Transverse colon (tissue), 4 donors: ENCODE measurements around the gene RAPGEF1.

Experiments used
- CTCF ChIP-seq, 5 experiments: fragments of 200-600 bp in 3 of 5; fragments of 450-650 bp in 2 of 5; sonication (generic) in 3 of 5; IDR thresholded peaks; 1 replicate in 2 of 5; 2 replicates in 3 of 5; pipeline ENCODE4 v1.5.1; 2016 to 2017; ENCODE audit warnings: antibody characterized with exemption in 5 of 5, inconsistent platforms in 3 of 5, mild to moderate bottlenecking in 2 of 5, moderate library complexity in 1 of 5
- EP300 ChIP-seq: sonication (generic); formaldehyde crosslinking; IDR thresholded peaks from one replicate; pipeline ENCODE4 v1.6.1; 2017; ENCODE audit warnings: antibody characterized with exemption, low read depth
- POLR2A ChIP-seq: fragments of 450-650 bp; IDR thresholded peaks from one replicate; pipeline ENCODE4 v1.6.1; 2016; ENCODE audit warnings: antibody characterized with exemption, mild to moderate bottlenecking, moderate library complexity
- POLR2AphosphoS5 ChIP-seq, 3 donors: sonication (generic); formaldehyde crosslinking; IDR thresholded peaks; one replicate each; pipeline ENCODE4 v1.6.1; 2016; ENCODE audit warnings: antibody characterized with exemption in 3 of 3

GRCh38 chr9:131630205-131630831 is 109.6 kb downstream of the RAPGEF1 start:
- TF ChIP-seq CTCF (IDR thresholded peaks at IDR 0.05) (no peak), POLR2AphosphoS5 (IDR thresholded peaks at IDR 0.05) (peak in 1 of 3 donors; percentile 25), EP300 (peak; percentile 79), POLR2A (no peak)
